Heart left ventricle (tissue), 16 donors: ENCODE measurements around the gene DAZAP1. TPM values are rescaled to one million over a fixed set of nuclear protein-coding genes. Genes with fewer than 3 reads are reported as not detected.
A peak's percentile ranks its signal among the peaks of the same experiment; 100 is the strongest.

Experiments used
- ATAC-seq, 4 donors: fragments of 200-7000 bp; cut with Tn5 transposase; one replicate each; pipeline ENCODE4 v1.9.1; 2020 to 2022; ENCODE audit warnings: moderate library complexity in 4 of 4, mild to moderate bottlenecking in 3 of 4, moderate number of reproducible peaks in 1 of 4
- DNase-seq, 5 donors: peaks; one replicate each; pipeline ENCODE4 v3.0.0-alpha.2; 2020
- H3K27ac ChIP-seq, 12 donors: fragments of 200-600 bp; sonication (generic) in 4 of 12; one replicate each; pipeline versions ENCODE4 v1.5.0 to v1.8.0; 2016 to 2022; ENCODE audit warnings: mild to moderate bottlenecking in 2 of 12
- H3K27me3 ChIP-seq, 9 donors: fragments of 200-600 bp; sonication (generic) in 2 of 9; one replicate each; pipeline versions ENCODE4 v1.5.1 to v1.8.0; 2016 to 2022; ENCODE audit warnings: mild to moderate bottlenecking in 3 of 9
- H3K36me3 ChIP-seq, 9 donors: fragments of 200-600 bp; sonication (generic) in 2 of 9; one replicate each; pipeline versions ENCODE4 v1.5.0 to v1.8.0; 2018 to 2022; ENCODE audit warnings: mild to moderate bottlenecking in 2 of 9
- H3K4me1 ChIP-seq, 12 donors: fragments of 200-600 bp; sonication (generic) in 4 of 12; one replicate each; pipeline versions ENCODE4 v1.5.0 to v1.8.0; 2016 to 2022; ENCODE audit warnings: mild to moderate bottlenecking in 3 of 12
- H3K4me3 ChIP-seq, 12 donors: fragments of 200-600 bp; sonication (generic) in 4 of 12; one replicate each; pipeline versions ENCODE4 v1.5.0 to v1.8.0; 2017 to 2022; ENCODE audit warnings: mild to moderate bottlenecking in 9 of 12, moderate library complexity in 4 of 12
- H3K9me3 ChIP-seq, 12 donors: fragments of 200-600 bp; sonication (generic) in 4 of 12; one replicate each; pipeline versions ENCODE4 v1.5.0 to v1.8.0; 2016 to 2022; ENCODE audit warnings: mild to moderate bottlenecking in 1 of 12
- POLR2A ChIP-seq, 2 donors: fragments of 450-650 bp; IDR thresholded peaks; one replicate each; pipeline ENCODE4 v1.6.1; 2017; ENCODE audit warnings: antibody characterized with exemption in 2 of 2, mild to moderate bottlenecking in 2 of 2, moderate library complexity in 2 of 2
- WGBS, 4 donors: extraction: QIAGEN DNeasy Blood & Tissue Kit in 2 of 4; methylation state at CpG; one replicate each; pipeline versions ENCODE4 v1.1.5 to v1.1.7; 2013 to 2018; 5-methylcytosine and 5-hydroxymethylcytosine counted together
- intact Hi-C, 10 donors: fragments of 100-400 bp; cut with DNase I; formaldehyde crosslinking; loops; one replicate each; pipeline versions ENCODE4 v1.11.1 to v1.14.2; 2022
- polyA plus RNA-seq, 2 donors: library from polyadenylated mRNA; stranded (reverse); fragments of 200-250 nt; gene quantifications; one replicate each; pipeline ENCODE4 v1.2.3, GENCODE V29; 2013
- total RNA-seq, 9 donors: library from RNA; depleted of rRNA in 2 of 9; stranded (reverse); fragments of >200 nt in 2 of 9; fragmentation: NEBNext Ultra II Directional in 3 of 9; extraction: Animal tissue kit (Norgen Biotek cat#: 25700) in 3 of 9; gene quantifications; one replicate each; pipeline versions ENCODE4 v1.1.0 to v1.2.4, GENCODE V29; 2016 to 2023
- TF ChIP-seq, protein P1 (sequence below), 12 donors: fragments of 200-600 bp; sonication (generic) in 4 of 12; IDR thresholded peaks; one replicate each; pipeline versions ENCODE4 v1.5.0 to v1.8.0; 2018 to 2022; ENCODE audit warnings: antibody characterized with exemption in 12 of 12, mild to moderate bottlenecking in 5 of 12
- donor health status: ischemic (EF 13 %, LVEDD 7.1; RV severe dilation, severe dysfunction).
- donor health status: healthy with polysubstance abuse.
- donor health status: DM: no; HTN: yes; CAD: no.
- donor health status: DM: no; HTN: no; CAD: no.
- donor health status: ischemic (EF 25% LVEDD 6.9; RV normal size, moderate dysfunction).
- donor health status: ischemic (EF 25% LVEDD 5.7; RV mildly dilated, moderate dysfunction).
- donor health status: healthy.
- donor health status: DM: yes; HTN: yes; CAD: no.
- donor health status: ischemic (EF 35%, LVEDD 5.7; RV mildly dilated, moderate dysfunction).
- donor health status: nonischemic (EF 11% LVEDD 7.7; RV severe dilation, severe dysfunction).
- donor health status: DM: yes; HTN: yes; CAD: no.
- donor health status: PGD.
- donor health status: ischemic (EF 29% LVEDD 5.4; RV normal size, mild dysfunction).
- donor health status: nonischemic (EF 23%, LVEDD 6.1; RV moderate dilation, normal function).

The DAZAP1 gene
- total and polyA plus RNA-seq, 11 donors, result 36.8 to 128 (median 78.5) TPM

DNA sequence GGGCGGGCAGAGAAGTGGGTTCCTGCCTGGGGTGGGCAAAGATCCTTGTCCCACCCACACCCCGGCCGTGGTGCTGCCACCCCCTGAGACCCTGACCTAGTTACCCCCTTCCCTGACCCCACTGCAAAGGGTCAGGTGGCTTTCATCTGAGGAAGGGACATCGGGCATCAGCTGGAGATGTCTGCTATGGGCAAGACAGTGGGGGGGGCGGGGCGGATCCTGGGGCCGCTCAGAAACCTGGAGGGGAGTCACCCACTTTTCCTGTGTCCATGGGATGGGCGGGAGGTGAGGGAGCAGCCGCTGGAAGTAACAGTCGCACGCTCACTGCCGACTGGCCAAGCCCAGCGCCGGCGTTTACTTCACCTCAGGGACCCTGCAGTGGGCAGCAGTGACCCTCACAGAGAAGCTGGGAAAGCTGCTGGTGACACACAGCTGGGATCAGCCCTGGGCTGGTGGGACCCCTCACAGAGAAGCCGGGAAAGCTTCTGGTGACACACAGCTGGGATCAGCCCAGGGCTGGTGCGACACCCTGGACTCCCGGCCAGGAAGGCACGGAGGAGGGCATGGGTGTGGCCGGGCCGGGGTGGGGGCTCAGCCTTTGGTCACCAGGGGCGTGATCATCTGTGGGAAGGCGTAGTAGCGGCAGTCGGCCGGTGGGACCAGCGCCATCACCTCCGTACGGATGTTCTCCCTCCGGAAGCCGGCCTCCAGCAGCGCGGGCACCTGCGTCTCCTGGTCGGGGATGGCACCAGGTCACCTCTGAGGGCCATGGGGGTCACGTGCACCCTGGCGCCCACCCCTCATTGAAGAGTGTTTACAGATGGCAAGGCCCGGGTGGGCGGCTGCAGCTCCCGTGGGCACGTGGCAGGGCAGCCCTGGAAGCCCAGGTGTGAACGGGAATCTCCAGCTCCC, 10.4 kb upstream of the DAZAP1 start:
- no peak for TF ChIP-seq POLR2A (IDR thresholded peaks at IDR 0.05)
- TF ChIP-seq, protein P1, sequence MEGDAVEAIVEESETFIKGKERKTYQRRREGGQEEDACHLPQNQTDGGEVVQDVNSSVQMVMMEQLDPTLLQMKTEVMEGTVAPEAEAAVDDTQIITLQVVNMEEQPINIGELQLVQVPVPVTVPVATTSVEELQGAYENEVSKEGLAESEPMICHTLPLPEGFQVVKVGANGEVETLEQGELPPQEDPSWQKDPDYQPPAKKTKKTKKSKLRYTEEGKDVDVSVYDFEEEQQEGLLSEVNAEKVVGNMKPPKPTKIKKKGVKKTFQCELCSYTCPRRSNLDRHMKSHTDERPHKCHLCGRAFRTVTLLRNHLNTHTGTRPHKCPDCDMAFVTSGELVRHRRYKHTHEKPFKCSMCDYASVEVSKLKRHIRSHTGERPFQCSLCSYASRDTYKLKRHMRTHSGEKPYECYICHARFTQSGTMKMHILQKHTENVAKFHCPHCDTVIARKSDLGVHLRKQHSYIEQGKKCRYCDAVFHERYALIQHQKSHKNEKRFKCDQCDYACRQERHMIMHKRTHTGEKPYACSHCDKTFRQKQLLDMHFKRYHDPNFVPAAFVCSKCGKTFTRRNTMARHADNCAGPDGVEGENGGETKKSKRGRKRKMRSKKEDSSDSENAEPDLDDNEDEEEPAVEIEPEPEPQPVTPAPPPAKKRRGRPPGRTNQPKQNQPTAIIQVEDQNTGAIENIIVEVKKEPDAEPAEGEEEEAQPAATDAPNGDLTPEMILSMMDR (IDR thresholded peaks at IDR 0.05), result no peak
- Histone ChIP-seq H3K4me3 (peak overlapping the region in 1 of 12 donors; percentile 7), H3K9me3 (no peaks in the 10 kb centered on the region), H3K27me3 (peaks cover 0 to 13% (median 0%) of the 10 kb centered on the region in 9 donors), H3K27ac (peak overlapping the region in 2 of 12 donors; percentile 14 to 27), H3K4me1 (peaks cover 12 to 51% (median 31%) of the 10 kb centered on the region in 12 donors), H3K36me3 (peaks cover 0 to 35% (median 23%) of the 10 kb centered on the region in 9 donors)
- intact Hi-C loops, result loop anchor here in 1 of 10 donors (10.0 kb wide), 1 partner anchor 122 kb away; the partner anchor contains the start of gene FAM174C
- DNase-seq, result no peak
- WGBS, 4 donors, result 53 to 70% (median 65%) methylated on average over 15 to 42 of the region's 42 CpGs
- ATAC-seq, result no peak

DNA sequence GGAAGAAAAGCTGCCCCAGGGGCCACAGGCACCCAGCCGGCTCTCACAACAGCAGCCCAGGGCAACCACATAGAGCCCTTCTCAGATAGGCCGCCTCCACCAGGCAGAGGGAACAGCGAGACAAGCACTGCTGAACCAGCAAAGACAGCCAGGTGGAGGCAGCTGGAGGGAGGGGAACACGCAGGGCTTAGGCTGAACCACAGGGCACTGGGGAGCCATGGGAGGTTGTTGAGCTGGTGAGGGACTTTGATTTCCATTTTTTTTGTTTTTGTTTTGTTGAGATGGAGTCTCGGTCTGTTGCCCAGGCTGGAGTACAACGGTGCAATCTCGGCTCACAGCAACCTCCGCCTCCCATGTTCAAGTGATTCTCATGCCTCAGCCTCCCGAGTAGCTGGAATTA, 9.5 kb upstream of the DAZAP1 start:
- no peak for TF ChIP-seq POLR2A (IDR thresholded peaks at IDR 0.05)
- TF ChIP-seq, protein P1 (IDR thresholded peaks at IDR 0.05), result no peak
- intact Hi-C loops, result loop anchor here in 1 of 10 donors (10.0 kb wide), 1 partner anchor 123 kb away; the partner anchor contains the start of gene FAM174C
- peaks cover 12 to 51% (median 32%) of the 10 kb centered on the region in 12 donors for H3K4me1 ChIP-seq
- H3K9me3 ChIP-seq, result no peaks in the 10 kb centered on the region
- ATAC-seq (no peak), DNase-seq (no peak)
- no peak overlapping the region for H3K4me3 ChIP-seq
- WGBS, 4 donors, result 90 to 94% (median 92%) methylated on average over 7 to 9 of the region's 9 CpGs
- no peak overlapping the region for H3K27ac ChIP-seq
- H3K27me3 ChIP-seq, result peaks cover 0 to 19% (median 0%) of the 10 kb centered on the region in 9 donors
- H3K36me3 ChIP-seq, result peaks cover 0 to 27% (median 14%) of the 10 kb centered on the region in 9 donors

DNA sequence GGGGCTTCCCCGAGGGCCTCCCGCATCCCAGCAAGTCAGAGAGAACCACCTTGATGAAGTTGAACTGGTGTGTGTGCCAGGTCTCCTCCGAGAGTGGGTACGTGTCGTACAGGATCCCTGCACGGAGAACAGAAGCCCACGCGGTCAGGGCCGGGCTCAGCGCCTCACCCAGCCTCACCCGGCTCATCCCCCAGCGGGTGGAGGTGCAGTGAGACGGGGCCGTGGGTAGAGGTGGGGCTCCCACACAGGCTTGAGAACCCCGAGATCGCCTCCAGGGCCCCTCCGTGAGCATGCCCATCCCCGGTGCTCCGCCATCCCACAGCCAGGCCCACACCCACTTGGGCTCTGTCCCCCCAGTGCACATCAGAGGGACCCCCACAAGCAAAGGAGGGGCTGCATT, 8.3 kb upstream of the DAZAP1 start:
- Histone ChIP-seq H3K27me3 (peaks cover 0 to 25% (median 0%) of the 10 kb centered on the region in 9 donors), H3K9me3 (no peaks in the 10 kb centered on the region), H3K4me3 (no peak overlapping the region), H3K27ac (no peak overlapping the region), H3K36me3 (peaks cover 0 to 14% (median 2%) of the 10 kb centered on the region in 9 donors), H3K4me1 (peaks cover 12 to 51% (median 32%) of the 10 kb centered on the region in 12 donors)
- DNase-seq, result no peak
- intact Hi-C loops, result loop anchor here in 1 of 10 donors (10.0 kb wide), 1 partner anchor 124 kb away; the partner anchor contains the start of gene FAM174C
- 89 to 97% (median 93%) methylated on average over 15 to 19 of the region's 19 CpGs for WGBS, 4 donors
- no peak for ATAC-seq
- TF ChIP-seq POLR2A (IDR thresholded peaks at IDR 0.05), result no peak
- TF ChIP-seq, protein P1 (IDR thresholded peaks at IDR 0.05), result no peak

DNA sequence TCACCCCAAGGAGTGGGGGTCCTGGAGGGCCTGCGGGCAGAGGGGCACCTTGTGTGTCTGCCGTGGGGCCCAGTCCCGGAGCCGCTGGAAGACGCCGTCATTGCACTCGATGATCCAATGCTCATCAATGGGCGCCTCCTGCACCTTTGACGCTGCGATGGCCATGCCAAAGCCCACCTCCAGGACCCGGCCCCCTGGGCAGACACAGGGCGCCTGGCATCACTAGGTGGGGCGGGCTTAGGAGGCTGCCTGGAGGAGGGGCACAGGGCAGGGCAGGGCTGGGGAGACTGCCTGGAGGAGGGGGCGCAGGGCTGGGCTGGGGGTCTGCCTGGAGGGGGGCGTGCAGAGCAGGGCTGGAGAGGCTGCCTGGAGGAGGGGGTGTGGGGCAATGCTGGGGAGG, 7.6 kb upstream of the DAZAP1 start:
- Histone ChIP-seq H3K27me3 (peaks cover 0 to 25% (median 0%) of the 10 kb centered on the region in 9 donors), H3K27ac (no peak overlapping the region), H3K36me3 (peaks cover 0 to 9% (median 0%) of the 10 kb centered on the region in 9 donors), H3K4me1 (peaks cover 12 to 48% (median 32%) of the 10 kb centered on the region in 12 donors), H3K9me3 (no peaks in the 10 kb centered on the region), H3K4me3 (no peak overlapping the region)
- intact Hi-C loops, result loop anchor here in 6 of 10 donors (5.0 to 10.0 kb wide), 4 partner anchors 82 to 125 kb away; partner anchors contain the start of gene FAM174C (in 4 of the 6)
- TF ChIP-seq, protein P1 (IDR thresholded peaks at IDR 0.05), result no peak
- TF ChIP-seq POLR2A (IDR thresholded peaks at IDR 0.05), result no peak
- no peak for ATAC-seq
- 92 to 96% (median 94%) methylated on average over 3 to 15 of the region's 15 CpGs for WGBS, 4 donors
- DNase-seq, result peak in 1 of 5 donors; percentile 24
